ENCODE results near the gene CNIH2.

GRCh38 chr11:66231561-66231960 is 46.4 kb upstream of the CNIH2 start:
- TF ChIP-seq POLR2A (IDR thresholded peaks at IDR 0.05; ENCODE audit: extremely low read depth, insufficient read length) (no peak), CTCF (IDR thresholded peaks at IDR 0.05; ENCODE audit: low read depth, low read length) (no peak), MAX (IDR thresholded peaks at IDR 0.05; ENCODE audit: low read depth, low read length) (no peak)
